NB4 (cell line): ENCODE data around the gene GRIK3.
"Not testable (repeated sequence)": the region's sequence is repeated elsewhere in the genome, so short reads cannot be mapped to it uniquely, and the experiment has no call there.

Experiments
- DNase-seq: peaks from one replicate; pipeline ENCODE4 v3.0.0; 2010; ENCODE audit warnings: low read depth
- H3K4me3 ChIP-seq: one replicate; pipeline ENCODE4 v1.5.1; 2011; ENCODE audit warnings: mild to moderate bottlenecking, low read depth, low read length, moderate library complexity
- MYC ChIP-seq: IDR thresholded peaks from 2 replicates; pipeline ENCODE4 v1.6.1; 2011; ENCODE audit warnings: low read depth, low read length
- POLR2A ChIP-seq: IDR thresholded peaks from 2 replicates; pipeline ENCODE4 v1.6.1; 2011; ENCODE audit warnings: mild to moderate bottlenecking; ENCODE audit not compliant: insufficient read length; ENCODE audit errors: extremely low read depth
- TF ChIP-seq, protein P1 (sequence below): IDR thresholded peaks from one replicate; pipeline ENCODE4 v1.5.1; 2012; ENCODE audit warnings: low read depth, low read length
- TF ChIP-seq, protein P2 (sequence below): IDR thresholded peaks from 2 replicates; pipeline ENCODE4 v1.6.1; 2011; ENCODE audit warnings: low read depth, low read length

Gene GRIK3

DNA sequence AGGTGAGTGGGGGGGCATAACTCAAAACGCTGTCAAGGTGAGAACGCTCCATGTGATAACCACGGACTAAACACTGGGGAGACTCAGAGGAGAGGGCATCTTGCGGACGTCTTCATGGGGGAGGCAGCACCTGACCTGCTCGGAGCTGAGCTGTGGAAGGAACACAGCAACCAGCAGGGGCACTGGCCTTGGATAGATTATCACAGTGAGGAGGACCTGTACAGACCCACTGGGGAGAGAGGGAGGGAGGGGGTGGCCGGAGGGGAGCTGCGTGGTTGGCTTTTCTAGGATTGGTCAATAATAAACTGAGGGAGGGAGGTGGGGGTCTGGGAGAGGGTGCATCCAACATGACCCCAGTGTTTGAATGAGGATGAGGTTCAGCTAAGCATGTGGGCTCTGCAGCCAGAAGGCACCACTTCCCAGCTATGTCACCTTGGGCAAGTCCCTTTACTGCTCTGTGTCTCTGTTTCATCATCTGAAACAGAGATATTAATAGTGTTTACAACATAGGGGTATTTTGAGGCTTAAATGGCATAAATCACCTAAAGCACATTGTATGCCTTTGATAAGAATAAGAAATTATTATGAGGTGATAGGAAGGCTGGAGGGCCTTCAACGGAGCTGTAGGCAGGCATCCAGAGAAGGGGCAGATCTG is 123.3 kb downstream of the GRIK3 start:
- TF ChIP-seq MYC (no peak), POLR2A (no peak)
- TF ChIP-seq, protein P1, sequence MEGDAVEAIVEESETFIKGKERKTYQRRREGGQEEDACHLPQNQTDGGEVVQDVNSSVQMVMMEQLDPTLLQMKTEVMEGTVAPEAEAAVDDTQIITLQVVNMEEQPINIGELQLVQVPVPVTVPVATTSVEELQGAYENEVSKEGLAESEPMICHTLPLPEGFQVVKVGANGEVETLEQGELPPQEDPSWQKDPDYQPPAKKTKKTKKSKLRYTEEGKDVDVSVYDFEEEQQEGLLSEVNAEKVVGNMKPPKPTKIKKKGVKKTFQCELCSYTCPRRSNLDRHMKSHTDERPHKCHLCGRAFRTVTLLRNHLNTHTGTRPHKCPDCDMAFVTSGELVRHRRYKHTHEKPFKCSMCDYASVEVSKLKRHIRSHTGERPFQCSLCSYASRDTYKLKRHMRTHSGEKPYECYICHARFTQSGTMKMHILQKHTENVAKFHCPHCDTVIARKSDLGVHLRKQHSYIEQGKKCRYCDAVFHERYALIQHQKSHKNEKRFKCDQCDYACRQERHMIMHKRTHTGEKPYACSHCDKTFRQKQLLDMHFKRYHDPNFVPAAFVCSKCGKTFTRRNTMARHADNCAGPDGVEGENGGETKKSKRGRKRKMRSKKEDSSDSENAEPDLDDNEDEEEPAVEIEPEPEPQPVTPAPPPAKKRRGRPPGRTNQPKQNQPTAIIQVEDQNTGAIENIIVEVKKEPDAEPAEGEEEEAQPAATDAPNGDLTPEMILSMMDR, result no peak
- TF ChIP-seq, protein P2, sequence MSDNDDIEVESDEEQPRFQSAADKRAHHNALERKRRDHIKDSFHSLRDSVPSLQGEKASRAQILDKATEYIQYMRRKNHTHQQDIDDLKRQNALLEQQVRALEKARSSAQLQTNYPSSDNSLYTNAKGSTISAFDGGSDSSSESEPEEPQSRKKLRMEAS, result no peak
- no peak for DNase-seq

DNA sequence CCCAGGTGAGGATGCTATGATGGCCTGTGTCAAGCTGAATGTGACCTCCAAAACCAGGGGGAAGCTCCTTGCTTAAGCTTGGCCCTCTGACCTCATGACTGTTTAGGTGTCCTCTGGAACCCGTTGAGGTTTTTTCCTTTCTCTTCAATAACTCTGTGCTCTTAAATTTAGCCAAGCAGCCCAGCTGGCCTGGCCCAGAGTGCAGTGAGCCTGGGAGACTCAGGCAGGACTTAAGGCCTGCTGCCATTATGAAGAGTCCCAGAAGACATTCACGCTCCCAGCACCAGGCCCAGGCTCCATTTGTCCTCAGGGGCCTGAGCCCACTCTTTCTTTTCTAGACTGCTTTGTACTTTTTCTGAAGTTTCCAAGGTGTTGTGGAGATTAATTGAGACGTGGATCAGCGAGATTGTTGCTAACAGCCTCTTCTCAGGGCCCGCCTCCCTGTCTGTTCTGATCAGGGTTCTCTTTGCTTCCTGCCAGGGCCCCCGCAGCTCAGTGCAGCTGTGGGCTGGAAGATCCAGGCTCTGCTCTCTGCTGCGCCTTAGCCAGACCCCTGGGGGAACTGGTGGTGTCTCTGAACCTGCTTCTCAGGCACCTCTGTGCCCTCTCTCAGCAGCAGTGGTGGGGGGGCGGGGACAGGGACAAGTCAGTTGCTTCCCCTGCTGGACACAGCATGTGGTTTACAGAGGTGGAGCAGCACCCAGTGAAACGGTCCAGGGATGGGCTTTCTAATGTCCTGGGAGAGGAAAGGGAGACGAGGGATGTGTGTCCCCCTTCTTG is 124.2 kb downstream of the GRIK3 start:
- TF ChIP-seq, protein P2, result no peak
- no peak for TF ChIP-seq MYC
- TF ChIP-seq, protein P1, result no peak
- TF ChIP-seq POLR2A, result no peak
- no peak for DNase-seq
- H3K4me3 ChIP-seq, result no peak overlapping the region

More for the DNA sequence above, 123.3 kb downstream of the GRIK3 start:
- no peak overlapping the region for H3K4me3 ChIP-seq

DNA sequence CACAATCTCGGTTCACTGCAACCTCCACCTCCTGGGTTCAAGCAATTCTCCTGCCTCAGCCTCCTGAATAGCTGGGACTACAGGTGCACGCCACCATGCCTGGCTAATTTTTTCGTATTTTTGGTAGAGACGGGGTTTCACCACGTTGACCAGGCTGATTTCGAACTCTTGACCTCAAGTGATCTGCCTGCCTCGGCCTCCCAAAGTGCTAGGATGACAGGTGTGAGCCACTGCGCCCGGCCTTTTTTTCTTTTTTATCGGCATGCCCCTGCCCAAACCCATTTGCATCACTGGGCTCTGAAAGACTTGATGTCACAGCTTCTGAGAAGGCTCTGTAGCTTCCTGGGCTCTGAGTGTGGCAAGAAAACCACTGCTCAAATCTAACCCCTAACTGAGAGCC is 125.0 kb downstream of the GRIK3 start:
- not testable (repeated sequence) for DNase-seq, H3K4me3 ChIP-seq

DNA sequence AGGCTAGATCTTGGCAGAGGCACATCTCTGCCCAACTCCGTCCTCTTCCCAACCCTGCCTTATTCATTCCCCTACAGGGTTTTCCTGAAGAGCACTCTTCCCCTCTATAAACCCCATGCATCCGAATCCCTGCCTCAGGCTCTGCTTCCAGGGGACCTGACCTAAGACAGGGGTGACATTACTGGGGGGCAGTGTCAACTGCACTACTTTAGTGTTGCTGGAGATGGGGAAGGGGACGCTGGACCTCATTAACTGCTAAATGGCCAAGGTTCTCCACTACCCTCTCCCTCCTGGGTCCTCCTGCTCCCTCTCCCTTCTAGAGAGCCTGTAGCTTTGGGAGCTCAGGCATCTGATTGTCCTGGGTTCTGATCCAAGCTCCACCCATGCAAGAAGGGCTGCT is 126.2 kb downstream of the GRIK3 start:
- H3K4me3 ChIP-seq, result no peak overlapping the region
- no peak for DNase-seq
- no peak for TF ChIP-seq MYC
- TF ChIP-seq, protein P1, result no peak
- TF ChIP-seq, protein P2, result no peak
- no peak for TF ChIP-seq POLR2A

DNA sequence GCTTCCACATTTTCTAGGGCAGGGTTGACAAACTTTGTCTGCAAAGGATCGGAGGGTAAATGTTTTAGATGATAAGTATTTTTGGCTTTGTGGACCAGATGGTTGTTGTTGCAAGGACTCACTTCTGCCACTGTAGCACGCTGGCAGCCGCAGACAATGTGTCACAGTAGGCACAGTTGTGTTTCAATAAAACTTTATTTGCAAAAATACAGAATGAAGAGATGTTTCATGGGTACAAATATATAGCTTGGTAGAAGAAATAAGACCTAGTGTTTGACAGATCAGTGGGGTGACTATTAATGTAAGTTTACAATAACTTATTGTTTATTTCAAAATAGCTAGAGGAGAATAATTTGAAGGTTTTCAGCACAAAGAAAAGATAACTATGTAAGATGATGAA is 127.8 kb downstream of the GRIK3 start:
- DNase-seq, result no peak
- no peak overlapping the region for H3K4me3 ChIP-seq
- TF ChIP-seq POLR2A (no peak), MYC (no peak)
- TF ChIP-seq, protein P2, result no peak
- TF ChIP-seq, protein P1, result no peak

DNA sequence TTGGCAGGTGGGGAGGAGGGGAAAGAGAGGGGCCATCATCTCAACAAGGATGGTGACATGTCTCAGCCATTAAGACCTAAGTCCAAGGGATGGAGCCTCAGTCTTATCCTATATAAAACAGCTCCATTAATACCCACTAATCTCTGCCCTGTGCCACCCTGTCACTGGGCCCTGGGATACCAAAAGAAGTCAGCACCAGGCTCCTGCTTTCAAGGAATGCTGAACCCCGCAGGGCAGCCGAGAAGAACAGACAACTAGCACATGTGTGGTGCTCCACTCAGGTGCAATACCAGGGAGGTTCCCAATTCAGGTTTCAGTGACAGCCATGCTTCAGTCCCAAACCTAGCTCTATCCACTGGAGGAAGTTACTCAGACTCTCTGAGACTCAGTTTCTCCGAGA is 128.4 kb downstream of the GRIK3 start:
- DNase-seq, result no peak
- no peak for TF ChIP-seq MYC
- TF ChIP-seq, protein P2, result no peak
- TF ChIP-seq, protein P1, result no peak
- TF ChIP-seq POLR2A, result no peak
- no peak overlapping the region for H3K4me3 ChIP-seq
